Thoracic aorta (tissue), 2 donors: ENCODE results near the gene NOS1. TPM values are rescaled to one million over a fixed set of nuclear protein-coding genes. Genes with fewer than 3 reads are reported as not detected.

Experiments
- ATAC-seq: fragments of 150-250 bp; one replicate; pipeline ENCODE4 v1.8.0; 2017; ENCODE audit warnings: low read depth; ENCODE audit not compliant: insufficient number of reproducible peaks, low FRiP score
- DNase-seq: peaks from one replicate; pipeline ENCODE4 v3.0.0-alpha.2; 2020; ENCODE audit warnings: low spot score
- H3K27ac ChIP-seq, 2 donors: fragments of 200-600 bp; sonication (generic); 1 replicate in 1 of 2; 2 replicates in 1 of 2; pipeline ENCODE4 v1.5.1; 2016; ENCODE audit warnings: mild to moderate bottlenecking in 2 of 2, moderate library complexity in 2 of 2
- H3K27me3 ChIP-seq: fragments of 200-600 bp; sonication (generic); replicated peaks from 2 replicates; pipeline ENCODE4 v1.6.0; 2016; ENCODE audit warnings: mild to moderate bottlenecking; ENCODE audit not compliant: insufficient read depth
- H3K36me3 ChIP-seq: fragments of 200-600 bp; sonication (generic); one replicate; pipeline ENCODE4 v1.5.1; 2016
- H3K4me1 ChIP-seq, 2 donors: fragments of 200-600 bp; sonication (generic); 1 replicate in 1 of 2; 2 replicates in 1 of 2; pipeline versions ENCODE4 v1.5.1 to v1.6.0; 2016; ENCODE audit warnings: low read depth in 2 of 2, mild to moderate bottlenecking in 1 of 2; ENCODE audit not compliant: control insufficient read depth in 1 of 2
- H3K4me3 ChIP-seq: fragments of 200-600 bp; sonication (generic); 2 replicates; pipeline ENCODE4 v1.5.1; 2016; ENCODE audit warnings: mild to moderate bottlenecking
- H3K9me3 ChIP-seq: fragments of 200-600 bp; sonication (generic); 2 replicates; pipeline ENCODE4 v1.5.1; 2016
- CTCF ChIP-seq: fragments of 200-600 bp; sonication (generic); IDR thresholded peaks from one replicate; pipeline ENCODE4 v1.5.1; 2019; ENCODE audit warnings: antibody characterized with exemption
- total RNA-seq, 2 donors: library from RNA; depleted of rRNA; stranded (reverse); fragments of >200 nt; gene quantifications; one replicate each; pipeline versions ENCODE4 v1.1.0 to v1.2.3, GENCODE V29; 2016

The NOS1 gene
- total RNA-seq, 2 donors from 2014 or later, result 0.07 to 0.14 TPM

DNA sequence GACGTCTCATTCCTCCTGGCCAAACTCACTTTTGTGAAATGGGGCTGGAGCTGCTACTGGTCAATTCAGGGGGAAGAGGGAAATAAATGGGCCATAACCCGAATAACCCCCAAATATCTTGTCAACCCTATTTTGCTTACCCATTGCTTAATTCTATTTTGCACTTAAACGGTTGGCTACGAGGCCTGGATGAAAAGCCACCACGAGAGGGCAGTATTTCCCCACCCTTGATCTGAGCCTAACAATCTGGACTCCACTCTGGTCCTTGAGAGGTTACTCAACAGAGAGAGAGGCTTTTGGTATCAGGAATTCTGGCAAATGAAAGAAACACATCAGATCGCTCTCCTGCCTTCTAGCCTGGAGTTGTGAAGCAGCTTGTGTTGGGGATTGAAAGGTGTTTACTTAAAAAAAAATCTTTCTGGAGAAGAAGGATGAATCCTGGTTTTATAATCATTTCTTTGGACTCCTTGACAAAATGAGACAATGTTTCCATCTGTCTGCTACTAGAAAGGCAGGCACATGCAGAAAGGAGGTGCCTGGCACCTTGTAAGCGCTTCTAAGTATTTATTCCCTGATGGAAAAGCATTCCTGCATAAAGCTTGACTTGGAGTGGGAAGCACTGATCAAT lies 148.7 kb downstream of the NOS1 start:
- Histone ChIP-seq H3K4me3 (no peak overlapping the region), H3K27ac (no peak overlapping the region), H3K27me3 (no peaks in the 10 kb centered on the region), H3K4me1 (no peaks in the 10 kb centered on the region), H3K9me3 (no peaks in the 10 kb centered on the region), H3K36me3 (no peaks in the 10 kb centered on the region)
- peak; percentile 14 for DNase-seq
- TF ChIP-seq CTCF, result peak; percentile 76
- peak; percentile 87 for ATAC-seq

GRCh38 chr12:117210266-117210918 lies 151.0 kb downstream of the NOS1 start:
- Histone ChIP-seq H3K4me3 (no peak overlapping the region), H3K27ac (no peak overlapping the region), H3K9me3 (no peaks in the 10 kb centered on the region), H3K4me1 (no peaks in the 10 kb centered on the region), H3K36me3 (no peaks in the 10 kb centered on the region), H3K27me3 (no peaks in the 10 kb centered on the region)
- ATAC-seq, result no peak
- no peak for DNase-seq
- no peak for TF ChIP-seq CTCF

GRCh38 chr12:117209626-117210025 lies 151.8 kb downstream of the NOS1 start:
- Histone ChIP-seq H3K27me3 (no peaks in the 10 kb centered on the region), H3K4me3 (no peak overlapping the region), H3K36me3 (no peaks in the 10 kb centered on the region), H3K9me3 (no peaks in the 10 kb centered on the region), H3K4me1 (no peaks in the 10 kb centered on the region), H3K27ac (no peak overlapping the region)
- TF ChIP-seq CTCF, result no peak
- DNase-seq (no peak), ATAC-seq (no peak)

DNA sequence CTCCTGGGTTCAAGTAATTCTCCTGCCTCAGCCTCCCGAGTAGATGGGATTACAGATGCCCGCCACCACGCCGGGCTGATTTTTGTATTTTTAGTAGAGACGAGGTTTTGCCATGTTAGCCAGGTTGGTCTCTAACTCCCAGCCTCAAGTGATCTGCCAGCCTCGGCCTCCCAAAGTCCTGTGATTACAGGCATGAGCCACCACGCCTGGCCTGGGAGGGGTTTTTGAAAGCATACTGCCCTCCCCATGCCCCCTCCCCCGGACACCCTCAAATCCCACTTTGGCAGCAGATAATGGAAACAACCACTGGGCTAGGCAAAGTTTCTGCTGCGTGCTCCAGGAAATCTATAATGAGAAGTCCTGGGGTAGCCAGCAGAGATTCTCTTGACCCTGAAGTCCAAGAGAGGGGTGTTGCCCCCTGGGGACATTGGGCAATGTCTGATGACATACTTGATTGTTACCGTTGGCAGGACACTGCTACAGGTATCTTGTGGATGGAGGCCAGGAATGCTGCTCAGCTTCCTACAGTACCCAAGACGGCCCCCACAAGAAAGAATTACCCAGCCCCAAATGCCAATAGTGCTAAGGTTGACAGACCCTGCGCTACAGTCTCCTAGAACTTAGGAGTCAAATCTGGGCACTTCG lies 152.5 kb downstream of the NOS1 start:
- TF ChIP-seq CTCF, result no peak
- no peak for DNase-seq

GRCh38 chr12:117208206-117208605 lies 153.2 kb downstream of the NOS1 start:
- H3K4me3 ChIP-seq, result no peak overlapping the region
- DNase-seq (no peak), ATAC-seq (no peak)
- H3K9me3 ChIP-seq, result no peaks in the 10 kb centered on the region
- H3K4me1 ChIP-seq, result no peaks in the 10 kb centered on the region
- no peak for TF ChIP-seq CTCF
- no peaks in the 10 kb centered on the region for H3K36me3 ChIP-seq
- no peaks in the 10 kb centered on the region for H3K27me3 ChIP-seq
- H3K27ac ChIP-seq, result no peak overlapping the region

More for the DNA sequence above, 152.5 kb downstream of the NOS1 start:
- Histone ChIP-seq H3K4me1 (no peaks in the 10 kb centered on the region), H3K27me3 (no peaks in the 10 kb centered on the region), H3K4me3 (no peak overlapping the region), H3K9me3 (no peaks in the 10 kb centered on the region), H3K36me3 (no peaks in the 10 kb centered on the region), H3K27ac (no peak overlapping the region)
- no peak for ATAC-seq
